ENCODE measurements around the gene TXNRD1. TPM values are rescaled to one million over a fixed set of nuclear protein-coding genes. Genes with fewer than 3 reads are reported as not detected.
A peak's percentile ranks its signal among the peaks of the same experiment; 100 is the strongest.

TXNRD1 gene
- total RNA-seq, 1 experiment from 2014 or later: 552 TPM

DNA sequence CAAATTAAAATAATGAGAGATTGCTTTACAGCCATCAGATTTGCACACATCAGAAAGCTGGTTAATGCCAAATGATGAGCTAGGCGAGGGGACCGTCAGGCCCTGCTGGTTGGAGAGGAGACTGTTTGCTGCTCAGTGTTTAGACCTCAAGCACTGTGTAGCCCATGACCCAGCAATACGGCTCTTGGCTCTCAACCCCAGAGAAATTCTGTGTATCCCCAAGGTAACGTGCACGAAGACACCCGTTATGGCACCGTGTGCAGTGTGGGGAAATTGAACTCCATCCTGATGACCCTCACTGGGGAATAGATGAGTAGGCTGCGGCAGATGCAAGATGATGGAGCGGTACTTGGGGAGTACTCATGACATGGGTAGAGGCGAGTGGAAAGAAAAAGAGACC lies 143.6 kb downstream of the TXNRD1 start:
- no peak for DNase-seq (ENCODE audit: low read depth, low spot score)
- in situ Hi-C loops (cut with HindIII; ENCODE audit: low pct_unique_long_range_greater_than_20kb, low sequenced_read_pairs): no loop called here

DNA sequence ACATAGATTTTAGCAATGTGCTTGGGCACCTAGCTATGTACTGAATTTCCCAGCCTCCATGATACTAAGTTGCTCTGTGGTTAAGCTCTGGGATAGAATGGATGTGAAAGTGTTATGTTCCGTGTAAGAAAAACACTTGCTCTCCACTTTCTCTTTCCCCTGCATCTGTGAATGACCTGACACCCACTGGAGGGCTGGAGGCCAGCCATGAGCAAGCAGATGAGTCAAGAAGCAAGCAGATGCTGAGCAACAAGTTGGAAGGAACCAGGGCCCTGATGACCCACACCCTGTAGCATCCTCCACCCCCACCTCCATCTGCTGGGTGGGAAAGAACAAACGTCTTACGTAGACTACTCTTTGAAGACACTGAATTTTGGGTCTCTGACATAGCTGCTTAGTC lies 144.6 kb downstream of the TXNRD1 start:
- in situ Hi-C loops (cut with HindIII; ENCODE audit: low pct_unique_long_range_greater_than_20kb, low sequenced_read_pairs): no loop called here
- DNase-seq (ENCODE audit: low read depth, low spot score): no peak

GRCh38 chr12:104360983-104361707 lies 145.6 kb downstream of the TXNRD1 start:
- peak; percentile 42 for DNase-seq (ENCODE audit: low read depth, low spot score)
- in situ Hi-C loops (cut with HindIII; ENCODE audit: low pct_unique_long_range_greater_than_20kb, low sequenced_read_pairs): no loop called here

DNA sequence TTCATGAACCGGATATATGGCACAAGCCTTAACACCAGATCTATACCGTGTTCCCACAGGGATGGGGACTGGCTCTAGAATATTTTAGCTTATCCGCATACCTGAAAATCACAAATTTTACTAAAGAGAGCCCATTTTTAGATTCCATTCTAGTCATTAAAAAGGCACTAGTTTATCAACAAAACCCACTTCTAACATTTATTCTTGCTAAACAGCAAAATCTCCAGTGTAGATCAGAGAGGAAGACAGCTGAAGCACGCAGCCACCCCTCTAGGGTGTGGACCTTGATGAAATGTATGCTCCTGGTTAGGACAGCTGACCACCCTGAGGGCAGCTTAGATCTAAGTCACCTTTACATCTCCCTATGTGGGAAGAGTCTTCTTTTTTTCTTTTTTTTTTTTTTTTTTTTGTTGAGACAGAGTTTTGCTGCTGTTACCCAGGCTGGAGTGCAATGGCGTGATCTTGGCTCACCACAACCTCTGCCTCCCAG lies 150.4 kb downstream of the TXNRD1 start:
- in situ Hi-C loops (cut with HindIII; ENCODE audit: low pct_unique_long_range_greater_than_20kb, low sequenced_read_pairs): no loop called here
- DNase-seq (ENCODE audit: low read depth, low spot score): no peak

- in situ Hi-C loops (cut with HindIII; ENCODE audit: low pct_unique_long_range_greater_than_20kb, low sequenced_read_pairs): no loop called here
- DNase-seq (ENCODE audit: low read depth, low spot score): no peak
Measured at GRCh38 chr12:104369708-104370107, 154.1 kb downstream of the TXNRD1 start.

GRCh38 chr12:104371043-104371870 lies 155.7 kb downstream of the TXNRD1 start:
- no peak for DNase-seq (ENCODE audit: low read depth, low spot score)
- in situ Hi-C loops (cut with HindIII; ENCODE audit: low pct_unique_long_range_greater_than_20kb, low sequenced_read_pairs): no loop called here

GRCh38 chr12:104372061-104372720 lies 156.6 kb downstream of the TXNRD1 start:
- in situ Hi-C loops (cut with HindIII; ENCODE audit: low pct_unique_long_range_greater_than_20kb, low sequenced_read_pairs): no loop called here
- DNase-seq (ENCODE audit: low read depth, low spot score): no peak

- DNase-seq (ENCODE audit: low read depth, low spot score): no peak
- in situ Hi-C loops (cut with HindIII; ENCODE audit: low pct_unique_long_range_greater_than_20kb, low sequenced_read_pairs): no loop called here
Measured at GRCh38 chr12:104372721-104373335, 157.2 kb downstream of the TXNRD1 start.

DNA sequence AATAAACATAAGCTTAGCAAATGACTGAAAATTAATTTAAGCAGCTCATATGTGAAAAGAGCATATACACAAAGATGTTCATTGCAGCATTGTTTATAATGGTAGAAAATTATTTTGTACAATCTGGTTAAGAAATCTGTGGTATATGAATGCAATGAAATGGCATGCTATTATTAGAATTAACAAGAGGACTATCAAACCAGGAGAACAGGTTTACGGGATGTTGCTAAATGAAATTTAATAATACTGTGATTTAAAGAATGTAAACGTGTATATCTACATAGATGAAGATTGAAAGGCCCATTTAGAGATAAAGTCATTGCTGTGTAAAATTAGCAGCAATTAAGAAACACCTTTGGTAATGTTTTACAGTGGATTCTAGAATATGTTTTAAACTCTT lies 158.5 kb downstream of the TXNRD1 start:
- in situ Hi-C loops (cut with HindIII; ENCODE audit: low pct_unique_long_range_greater_than_20kb, low sequenced_read_pairs): no loop called here
- no peak for DNase-seq (ENCODE audit: low read depth, low spot score)

DNA sequence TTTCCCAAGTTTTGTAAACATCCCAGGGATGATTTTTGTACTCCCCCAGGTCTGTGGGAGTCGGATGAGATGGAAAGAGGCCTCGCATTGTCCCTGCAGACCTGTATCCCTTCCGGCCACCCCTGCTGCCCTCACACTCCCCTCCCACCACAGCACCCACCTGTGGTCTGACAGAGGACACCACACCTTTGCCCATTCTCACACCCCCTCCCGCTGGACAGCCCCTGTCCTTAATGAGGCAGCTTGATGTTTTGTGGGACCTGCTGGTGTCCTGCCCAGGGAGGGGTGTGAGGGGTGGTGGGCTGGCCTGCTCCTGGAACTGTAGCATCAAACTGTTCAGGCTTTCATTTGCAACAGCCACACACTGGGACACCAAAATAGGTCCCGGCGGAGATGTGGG lies 159.2 kb downstream of the TXNRD1 start:
- in situ Hi-C loops (cut with HindIII; ENCODE audit: low pct_unique_long_range_greater_than_20kb, low sequenced_read_pairs): no loop called here
- DNase-seq (ENCODE audit: low read depth, low spot score): no peak

DNA sequence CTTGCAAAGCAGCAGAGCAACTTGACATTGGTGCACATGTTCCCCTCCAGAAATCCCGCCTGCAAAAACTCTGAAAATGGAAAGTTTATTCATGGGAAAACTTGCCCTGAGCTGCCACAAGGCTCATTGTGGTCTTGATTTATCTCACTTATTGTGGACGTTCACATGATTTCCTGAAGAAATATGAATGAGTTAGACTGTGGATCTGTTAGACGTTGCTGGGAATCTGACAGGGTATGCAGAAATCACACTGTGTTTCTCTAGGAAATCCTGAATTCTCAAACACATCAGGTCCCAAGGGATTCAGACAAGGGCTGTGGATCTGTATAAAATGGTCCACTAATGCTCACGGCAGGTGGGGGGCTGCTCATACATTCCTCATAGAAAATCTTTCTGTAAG lies 160.2 kb downstream of the TXNRD1 start:
- DNase-seq (ENCODE audit: low read depth, low spot score): peak; percentile 69
- in situ Hi-C loops (cut with HindIII; ENCODE audit: low pct_unique_long_range_greater_than_20kb, low sequenced_read_pairs): no loop called here

DNA sequence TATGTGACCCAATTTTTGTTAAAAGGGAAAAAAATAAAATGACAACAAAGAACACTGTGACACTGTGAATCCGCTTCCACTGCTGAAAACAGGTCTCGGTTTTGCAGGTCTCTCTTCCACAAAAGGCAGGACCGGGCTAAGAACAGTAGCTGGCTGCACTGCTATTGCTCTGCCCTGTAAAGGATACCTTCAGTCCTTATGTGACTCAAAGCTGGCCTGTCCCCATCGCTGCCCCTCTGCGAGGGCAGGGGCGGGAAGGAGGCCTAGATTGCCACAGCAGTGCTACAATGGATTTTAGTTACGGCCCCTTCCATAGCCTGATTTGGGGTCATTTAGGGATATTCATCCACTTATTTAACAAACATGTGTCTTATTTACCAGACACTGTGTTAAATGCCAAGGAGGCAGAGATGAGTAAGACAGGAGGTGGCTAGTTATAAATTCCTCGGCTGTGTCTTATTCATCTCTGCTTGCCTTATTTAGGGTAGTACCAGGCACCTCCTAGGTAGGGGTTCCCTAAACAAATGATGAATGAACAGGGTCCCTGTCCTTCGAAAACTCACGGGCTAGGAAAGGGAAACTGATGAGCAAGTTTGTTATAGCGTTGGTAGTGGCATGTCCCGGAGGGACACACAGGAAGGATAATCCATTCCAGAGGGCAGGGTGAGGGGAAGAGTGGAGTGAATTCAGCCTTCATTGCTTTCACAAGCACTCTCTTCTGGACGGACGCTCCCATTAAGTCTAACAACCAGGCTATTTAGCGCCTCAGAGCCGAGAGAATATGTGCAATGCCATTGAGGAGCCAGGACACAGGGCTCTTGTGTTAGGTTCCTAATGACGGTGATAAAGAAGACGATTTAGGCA lies 161.3 kb downstream of the TXNRD1 start:
- DNase-seq (ENCODE audit: low read depth, low spot score): peak; percentile 44
- in situ Hi-C loops (cut with HindIII; ENCODE audit: low pct_unique_long_range_greater_than_20kb, low sequenced_read_pairs): no loop called here

- in situ Hi-C loops (cut with HindIII; ENCODE audit: low pct_unique_long_range_greater_than_20kb, low sequenced_read_pairs): no loop called here
- DNase-seq (ENCODE audit: low read depth, low spot score): no peak
Measured at GRCh38 chr12:104377514-104377812, 161.9 kb downstream of the TXNRD1 start.

DNA sequence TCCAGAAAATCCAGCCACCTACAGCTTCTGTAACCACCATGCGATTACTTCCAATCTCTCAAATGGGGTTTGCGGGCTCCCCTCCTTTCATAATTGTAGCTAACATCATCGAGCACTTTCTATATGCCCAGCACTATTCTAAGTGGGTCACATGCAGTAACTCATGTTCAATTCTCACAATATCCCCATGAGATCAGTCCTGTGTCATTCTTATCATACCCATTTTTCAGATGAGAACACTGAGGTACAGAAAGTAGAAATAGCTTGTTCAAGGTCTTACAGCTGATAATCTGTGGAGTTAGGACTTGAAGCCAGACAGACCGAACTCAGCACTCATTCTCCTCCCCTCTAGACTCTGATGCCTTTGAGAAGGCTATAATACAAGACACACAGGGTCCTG lies 162.8 kb downstream of the TXNRD1 start:
- in situ Hi-C loops (cut with HindIII; ENCODE audit: low pct_unique_long_range_greater_than_20kb, low sequenced_read_pairs): no loop called here
- no peak for DNase-seq (ENCODE audit: low read depth, low spot score)

GRCh38 chr12:104381341-104381730 lies 165.8 kb downstream of the TXNRD1 start:
- in situ Hi-C loops (cut with HindIII; ENCODE audit: low pct_unique_long_range_greater_than_20kb, low sequenced_read_pairs): no loop called here
- DNase-seq (ENCODE audit: low read depth, low spot score): no peak

DNA sequence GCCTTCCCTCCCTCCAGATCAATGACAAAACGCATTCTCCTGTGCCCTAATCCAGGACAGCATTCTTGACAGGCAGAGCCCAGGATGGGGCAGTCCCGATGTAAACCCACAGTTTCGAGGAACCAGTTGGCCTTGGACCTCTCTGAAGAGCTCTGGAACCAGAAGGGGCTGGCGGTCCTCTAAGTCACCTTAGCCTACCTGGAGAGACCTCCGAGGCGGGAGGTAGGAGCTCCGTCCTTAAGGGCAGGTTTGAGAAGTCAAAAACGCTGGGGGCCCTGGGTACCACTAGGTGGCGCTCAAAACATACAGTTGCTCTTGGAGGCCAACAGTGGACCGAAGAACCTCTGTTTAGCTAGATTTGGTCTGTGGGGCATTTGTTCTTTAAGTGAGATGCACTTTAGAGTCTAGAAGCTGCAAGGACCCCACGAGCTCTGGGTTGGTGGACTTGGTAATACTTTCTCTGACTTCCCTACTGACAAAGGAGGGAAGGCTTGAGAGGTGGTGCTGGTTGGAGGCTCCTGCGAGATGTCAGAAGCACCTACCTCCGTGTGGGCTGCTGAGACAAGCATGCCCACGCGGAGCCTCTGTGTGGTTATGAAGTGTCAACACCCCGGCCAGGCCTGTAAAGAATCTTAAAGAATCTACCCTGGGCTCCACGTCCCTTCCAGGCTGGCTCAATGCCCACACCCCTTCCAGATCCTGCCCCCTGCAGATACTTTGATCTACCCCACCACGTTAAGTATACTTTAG lies 166.3 kb downstream of the TXNRD1 start:
- in situ Hi-C loops (cut with HindIII; ENCODE audit: low pct_unique_long_range_greater_than_20kb, low sequenced_read_pairs): no loop called here

More for the DNA sequence above, 166.3 kb downstream of the TXNRD1 start:
- DNase-seq (ENCODE audit: low read depth, low spot score): peak; percentile 85

All from SK-MEL-5 (cell line).